SK-N-SH (cell line): ENCODE results near the gene MID2.

Experiments
- NRF1 ChIP-seq: IDR thresholded peaks from 2 replicates; pipeline ENCODE4 v1.6.1; 2012; ENCODE audit warnings: low read depth, mild to moderate bottlenecking, low read length
- RAD21 ChIP-seq: IDR thresholded peaks from 2 replicates; pipeline ENCODE4 v1.6.1; 2012; ENCODE audit warnings: mild to moderate bottlenecking, low read length
- TCF12 ChIP-seq: IDR thresholded peaks from 2 replicates; pipeline ENCODE4 v1.4.0; 2012
- TF ChIP-seq, protein P1 (sequence below): fragments of 200-600 bp; sonication (generic); IDR thresholded peaks from 2 replicates; pipeline ENCODE4 v1.6.1; 2017; ENCODE audit warnings: antibody characterized with exemption, mild to moderate bottlenecking, moderate library complexity

DNA sequence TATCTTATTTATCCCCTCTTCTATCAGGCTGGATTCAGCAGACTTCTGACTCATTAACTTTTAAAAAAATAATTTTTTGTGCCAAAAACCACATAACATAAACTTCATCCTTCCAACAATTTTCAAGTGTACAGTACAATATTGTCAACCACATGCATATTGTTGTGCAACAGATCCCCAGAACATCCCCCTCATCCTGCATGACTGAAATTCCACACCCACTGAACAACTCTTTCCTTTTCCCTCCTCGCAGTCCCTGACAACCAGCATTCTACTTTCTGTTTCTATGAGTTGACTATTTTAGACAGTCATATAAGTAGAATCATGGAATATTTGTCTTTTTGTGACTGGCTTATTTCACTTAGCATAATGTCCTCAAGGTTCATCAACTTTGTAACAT is 2.2 kb upstream of the MID2 start:
- no peak for TF ChIP-seq TCF12
- TF ChIP-seq, protein P1, sequence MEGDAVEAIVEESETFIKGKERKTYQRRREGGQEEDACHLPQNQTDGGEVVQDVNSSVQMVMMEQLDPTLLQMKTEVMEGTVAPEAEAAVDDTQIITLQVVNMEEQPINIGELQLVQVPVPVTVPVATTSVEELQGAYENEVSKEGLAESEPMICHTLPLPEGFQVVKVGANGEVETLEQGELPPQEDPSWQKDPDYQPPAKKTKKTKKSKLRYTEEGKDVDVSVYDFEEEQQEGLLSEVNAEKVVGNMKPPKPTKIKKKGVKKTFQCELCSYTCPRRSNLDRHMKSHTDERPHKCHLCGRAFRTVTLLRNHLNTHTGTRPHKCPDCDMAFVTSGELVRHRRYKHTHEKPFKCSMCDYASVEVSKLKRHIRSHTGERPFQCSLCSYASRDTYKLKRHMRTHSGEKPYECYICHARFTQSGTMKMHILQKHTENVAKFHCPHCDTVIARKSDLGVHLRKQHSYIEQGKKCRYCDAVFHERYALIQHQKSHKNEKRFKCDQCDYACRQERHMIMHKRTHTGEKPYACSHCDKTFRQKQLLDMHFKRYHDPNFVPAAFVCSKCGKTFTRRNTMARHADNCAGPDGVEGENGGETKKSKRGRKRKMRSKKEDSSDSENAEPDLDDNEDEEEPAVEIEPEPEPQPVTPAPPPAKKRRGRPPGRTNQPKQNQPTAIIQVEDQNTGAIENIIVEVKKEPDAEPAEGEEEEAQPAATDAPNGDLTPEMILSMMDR = no peak
- no peak for TF ChIP-seq RAD21
- no peak for TF ChIP-seq NRF1
